K562 (cell line): Measurements from ENCODE around the gene ZNRD2. TPM values are rescaled to one million over a fixed set of nuclear protein-coding genes. Genes with fewer than 3 reads are reported as not detected.

Experiments used
- CGGBP1 ChIP-seq: fragments of 250-450 bp; sonication (Bioruptor Pico); IDR thresholded peaks from 2 replicates; pipeline ENCODE4 v1.9.0; 2021; ENCODE audit warnings: mild to moderate bottlenecking
- DMBX1 ChIP-seq: fragments of 250-450 bp; sonication (Bioruptor Pico); IDR thresholded peaks from 2 replicates; pipeline ENCODE4 v1.8.0; 2022; ENCODE audit warnings: inconsistent platforms, mild to moderate bottlenecking, moderate library complexity, borderline replicate concordance
- ELF1 ChIP-seq: fragments of 200-800 bp; sonication (Bioruptor generic); IDR thresholded peaks from 2 replicates; pipeline ENCODE4 v1.6.1; 2016; ENCODE audit warnings: missing genetic modification characterization, missing compliant biosample characterization
- NFRKB ChIP-seq: fragments of 450-650 bp; IDR thresholded peaks from 2 replicates; pipeline ENCODE4 v1.6.1; 2016; ENCODE audit warnings: low read depth
- NUFIP1 ChIP-seq: fragments of 450-650 bp; IDR thresholded peaks from 2 replicates; pipeline ENCODE4 v1.6.1; 2018; ENCODE audit not compliant: partially characterized antibody
- PPARD ChIP-seq: fragments of 250-450 bp; sonication (Bioruptor Pico); IDR thresholded peaks from 2 replicates; pipeline ENCODE4 v1.8.0; 2022; ENCODE audit warnings: inconsistent platforms, mild to moderate bottlenecking, moderate library complexity
- RBM17 ChIP-seq: fragments of 200-400 bp; formaldehyde crosslinking; IDR thresholded peaks from 2 replicates; pipeline ENCODE4 v1.6.1; 2017; ENCODE audit warnings: low read depth, mild to moderate bottlenecking, low read length, borderline replicate concordance
- RUNX1 ChIP-seq: sonication (generic); IDR thresholded peaks from 2 replicates; pipeline ENCODE4 v1.6.1; 2016; ENCODE audit warnings: antibody characterized with exemption, low read depth
- SMARCE1 ChIP-seq: fragments of 450-650 bp; IDR thresholded peaks from 2 replicates; pipeline ENCODE4 v1.7.1; 2016; ENCODE audit warnings: mild to moderate bottlenecking
- TEAD2 ChIP-seq: fragments of 450-650 bp; IDR thresholded peaks from 2 replicates; pipeline ENCODE4 v1.6.1; 2016; ENCODE audit warnings: missing genetic modification characterization, control low read depth, missing compliant biosample characterization
- ZNF217 ChIP-seq: sonication (generic); formaldehyde crosslinking; IDR thresholded peaks from 2 replicates; pipeline ENCODE4 v1.8.0; 2022; ENCODE audit warnings: mild to moderate bottlenecking, missing genetic modification reagents
- ZNF584 ChIP-seq: fragments of 200-800 bp; sonication (Bioruptor generic); IDR thresholded peaks from 2 replicates; pipeline ENCODE4 v1.6.1; 2016; ENCODE audit warnings: low read depth, mild to moderate bottlenecking, missing genetic modification characterization, missing compliant biosample characterization
- polyA plus RNA-seq, 8 experiments: library from polyadenylated mRNA; depleted of rRNA in 4 of 8; stranded (reverse) in 5 of 8; unstranded in 3 of 8; fragments of >200 nt; fragmentation: Nextera tagmentation in 2 of 8; fragmentation: Illumina TruSeq in 1 of 8; extraction: Ambion mirVana in 2 of 8; extraction: Trizol in 1 of 8; gene quantifications; 2 replicates each; pipeline versions ENCODE4 v1.2.1 to v1.2.3, GENCODE V29; 2011 to 2014; ENCODE audit warnings: inconsistent platforms in 1 of 8, missing spikeins in 1 of 8
- total RNA-seq, 7 experiments: library from RNA; depleted of rRNA in 6 of 7; stranded (reverse); fragments of >200 nt in 6 of 7; fragmentation: Illumina TruSeq in 2 of 7; extraction: Trizol in 2 of 7; gene quantifications; 2 replicates each; pipeline versions ENCODE4 v1.2.1 to v1.2.3, GENCODE V29; 2011 to 2021; ENCODE audit warnings: low replicate concordance in 1 of 7
- TF ChIP-seq, protein P1 (sequence below), 2 experiments: fragments of 450-650 bp in 1 of 2; sonication (generic) in 1 of 2; formaldehyde crosslinking in 1 of 2; IDR thresholded peaks; 2 replicates each; pipeline versions ENCODE4 v1.7.1 to v1.9.0; 2016 to 2022; ENCODE audit warnings: inconsistent platforms in 1 of 2, mild to moderate bottlenecking in 1 of 2, missing genetic modification reagents in 1 of 2
- TF ChIP-seq, protein P2 (sequence below): sonication (generic); formaldehyde crosslinking; IDR thresholded peaks from 2 replicates; pipeline ENCODE4 v1.8.0; 2022; ENCODE audit warnings: mild to moderate bottlenecking, missing genetic modification reagents

Gene ZNRD2
- total and polyA plus RNA-seq, 9 of the 15 experiments (the other 6 are each of a cell fraction or from before 2014, with no cell fraction given), result 13.4 to 129 (median 60.4) TPM

- TF ChIP-seq DMBX1, result no peak
- TF ChIP-seq, protein P1, sequence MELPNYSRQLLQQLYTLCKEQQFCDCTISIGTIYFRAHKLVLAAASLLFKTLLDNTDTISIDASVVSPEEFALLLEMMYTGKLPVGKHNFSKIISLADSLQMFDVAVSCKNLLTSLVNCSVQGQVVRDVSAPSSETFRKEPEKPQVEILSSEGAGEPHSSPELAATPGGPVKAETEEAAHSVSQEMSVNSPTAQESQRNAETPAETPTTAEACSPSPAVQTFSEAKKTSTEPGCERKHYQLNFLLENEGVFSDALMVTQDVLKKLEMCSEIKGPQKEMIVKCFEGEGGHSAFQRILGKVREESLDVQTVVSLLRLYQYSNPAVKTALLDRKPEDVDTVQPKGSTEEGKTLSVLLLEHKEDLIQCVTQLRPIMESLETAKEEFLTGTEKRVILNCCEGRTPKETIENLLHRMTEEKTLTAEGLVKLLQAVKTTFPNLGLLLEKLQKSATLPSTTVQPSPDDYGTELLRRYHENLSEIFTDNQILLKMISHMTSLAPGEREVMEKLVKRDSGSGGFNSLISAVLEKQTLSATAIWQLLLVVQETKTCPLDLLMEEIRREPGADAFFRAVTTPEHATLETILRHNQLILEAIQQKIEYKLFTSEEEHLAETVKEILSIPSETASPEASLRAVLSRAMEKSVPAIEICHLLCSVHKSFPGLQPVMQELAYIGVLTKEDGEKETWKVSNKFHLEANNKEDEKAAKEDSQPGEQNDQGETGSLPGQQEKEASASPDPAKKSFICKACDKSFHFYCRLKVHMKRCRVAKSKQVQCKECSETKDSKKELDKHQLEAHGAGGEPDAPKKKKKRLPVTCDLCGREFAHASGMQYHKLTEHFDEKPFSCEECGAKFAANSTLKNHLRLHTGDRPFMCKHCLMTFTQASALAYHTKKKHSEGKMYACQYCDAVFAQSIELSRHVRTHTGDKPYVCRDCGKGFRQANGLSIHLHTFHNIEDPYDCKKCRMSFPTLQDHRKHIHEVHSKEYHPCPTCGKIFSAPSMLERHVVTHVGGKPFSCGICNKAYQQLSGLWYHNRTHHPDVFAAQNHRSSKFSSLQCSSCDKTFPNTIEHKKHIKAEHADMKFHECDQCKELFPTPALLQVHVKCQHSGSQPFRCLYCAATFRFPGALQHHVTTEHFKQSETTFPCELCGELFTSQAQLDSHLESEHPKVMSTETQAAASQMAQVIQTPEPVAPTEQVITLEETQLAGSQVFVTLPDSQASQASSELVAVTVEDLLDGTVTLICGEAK (IDR thresholded peaks at IDR 0.05), result peak; percentile 50; the same call in 1 of the 2 replicates
- TF ChIP-seq, protein P1 (CRISPR knock-in tag; IDR thresholded peaks at IDR 0.05), result no peak
- TF ChIP-seq ZNF584 (CRISPR knock-in tag), result no peak
- TF ChIP-seq, protein P2, sequence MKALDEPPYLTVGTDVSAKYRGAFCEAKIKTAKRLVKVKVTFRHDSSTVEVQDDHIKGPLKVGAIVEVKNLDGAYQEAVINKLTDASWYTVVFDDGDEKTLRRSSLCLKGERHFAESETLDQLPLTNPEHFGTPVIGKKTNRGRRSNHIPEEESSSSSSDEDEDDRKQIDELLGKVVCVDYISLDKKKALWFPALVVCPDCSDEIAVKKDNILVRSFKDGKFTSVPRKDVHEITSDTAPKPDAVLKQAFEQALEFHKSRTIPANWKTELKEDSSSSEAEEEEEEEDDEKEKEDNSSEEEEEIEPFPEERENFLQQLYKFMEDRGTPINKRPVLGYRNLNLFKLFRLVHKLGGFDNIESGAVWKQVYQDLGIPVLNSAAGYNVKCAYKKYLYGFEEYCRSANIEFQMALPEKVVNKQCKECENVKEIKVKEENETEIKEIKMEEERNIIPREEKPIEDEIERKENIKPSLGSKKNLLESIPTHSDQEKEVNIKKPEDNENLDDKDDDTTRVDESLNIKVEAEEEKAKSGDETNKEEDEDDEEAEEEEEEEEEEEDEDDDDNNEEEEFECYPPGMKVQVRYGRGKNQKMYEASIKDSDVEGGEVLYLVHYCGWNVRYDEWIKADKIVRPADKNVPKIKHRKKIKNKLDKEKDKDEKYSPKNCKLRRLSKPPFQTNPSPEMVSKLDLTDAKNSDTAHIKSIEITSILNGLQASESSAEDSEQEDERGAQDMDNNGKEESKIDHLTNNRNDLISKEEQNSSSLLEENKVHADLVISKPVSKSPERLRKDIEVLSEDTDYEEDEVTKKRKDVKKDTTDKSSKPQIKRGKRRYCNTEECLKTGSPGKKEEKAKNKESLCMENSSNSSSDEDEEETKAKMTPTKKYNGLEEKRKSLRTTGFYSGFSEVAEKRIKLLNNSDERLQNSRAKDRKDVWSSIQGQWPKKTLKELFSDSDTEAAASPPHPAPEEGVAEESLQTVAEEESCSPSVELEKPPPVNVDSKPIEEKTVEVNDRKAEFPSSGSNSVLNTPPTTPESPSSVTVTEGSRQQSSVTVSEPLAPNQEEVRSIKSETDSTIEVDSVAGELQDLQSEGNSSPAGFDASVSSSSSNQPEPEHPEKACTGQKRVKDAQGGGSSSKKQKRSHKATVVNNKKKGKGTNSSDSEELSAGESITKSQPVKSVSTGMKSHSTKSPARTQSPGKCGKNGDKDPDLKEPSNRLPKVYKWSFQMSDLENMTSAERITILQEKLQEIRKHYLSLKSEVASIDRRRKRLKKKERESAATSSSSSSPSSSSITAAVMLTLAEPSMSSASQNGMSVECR (CRISPR knock-in tag), result no peak
- no peak for TF ChIP-seq TEAD2 (tag)
- TF ChIP-seq CGGBP1 (CRISPR knock-in tag), result no peak
- no peak for TF ChIP-seq ZNF217
- no peak for TF ChIP-seq NUFIP1
- no peak for TF ChIP-seq SMARCE1
- TF ChIP-seq RUNX1, result no peak
- TF ChIP-seq NFRKB, result no peak
- TF ChIP-seq PPARD (CRISPR knock-in tag), result no peak
- TF ChIP-seq RBM17, result no peak
- no peak for TF ChIP-seq ELF1 (tag)
Observed at GRCh38 chr11:65546217-65546958, 23.9 kb upstream of the ZNRD2 start (continued).
